GM21367 (cell line): ENCODE results near the gene NELFB.

Experiments
- ATAC-seq: cut with Tn5 transposase; IDR thresholded peaks from one replicate; pipeline ENCODE4 v1.9.1; 2021; ENCODE audit not compliant: unreplicated experiment

NELFB gene

DNA sequence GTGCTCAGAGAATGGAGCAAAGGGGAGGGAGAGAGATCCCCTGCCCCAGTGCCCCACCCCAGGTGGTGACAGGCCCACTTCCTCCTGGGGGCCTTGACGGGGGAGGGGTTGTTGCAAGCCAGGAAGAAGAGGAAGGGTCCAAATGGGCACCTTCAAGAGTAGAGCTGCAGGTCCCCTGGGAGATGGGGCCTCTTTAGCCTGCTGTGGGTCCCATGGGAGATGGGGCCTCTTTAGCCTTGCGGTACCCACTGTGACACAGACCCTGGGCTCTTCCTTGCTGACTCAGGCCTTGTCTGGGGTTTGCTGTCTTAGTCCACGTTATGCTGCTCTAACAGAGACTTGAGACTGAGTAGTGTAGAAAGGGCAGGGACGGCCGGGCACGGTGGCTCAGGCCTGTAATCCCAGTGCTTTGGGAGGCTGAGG, 12.8 kb downstream of the NELFB start:
- no peak for ATAC-seq

DNA sequence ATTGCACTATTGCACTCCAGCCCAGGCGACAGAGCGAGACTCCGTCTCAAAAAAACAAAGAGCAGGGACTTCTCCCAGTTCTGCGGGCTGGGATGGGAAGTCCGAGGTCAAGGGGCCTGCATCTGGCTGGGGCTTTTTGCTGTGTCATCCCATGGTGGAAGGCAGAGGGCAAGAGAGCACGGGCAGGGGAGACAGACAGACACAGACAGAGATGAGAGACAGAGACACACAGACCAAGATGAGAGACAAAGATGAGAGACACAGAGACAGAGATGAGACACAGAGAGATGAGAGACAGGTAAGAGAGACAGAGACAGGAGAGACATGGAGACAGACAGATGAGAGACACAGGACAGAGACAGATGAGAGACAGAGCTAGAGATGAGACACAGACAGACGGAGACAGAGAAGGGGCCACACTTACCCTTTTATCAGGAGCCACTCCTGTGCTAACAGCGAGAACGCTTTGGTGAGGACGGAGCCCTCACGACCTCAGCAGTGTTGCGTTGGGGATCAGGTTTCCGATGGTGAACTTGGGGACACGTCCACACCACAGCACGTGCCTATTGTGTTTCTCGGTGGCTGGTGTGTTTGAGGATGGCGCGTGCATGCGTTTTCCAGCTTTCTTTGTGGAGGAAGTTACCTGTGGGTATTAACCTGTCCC, 13.5 kb downstream of the NELFB start:
- no peak for ATAC-seq

DNA sequence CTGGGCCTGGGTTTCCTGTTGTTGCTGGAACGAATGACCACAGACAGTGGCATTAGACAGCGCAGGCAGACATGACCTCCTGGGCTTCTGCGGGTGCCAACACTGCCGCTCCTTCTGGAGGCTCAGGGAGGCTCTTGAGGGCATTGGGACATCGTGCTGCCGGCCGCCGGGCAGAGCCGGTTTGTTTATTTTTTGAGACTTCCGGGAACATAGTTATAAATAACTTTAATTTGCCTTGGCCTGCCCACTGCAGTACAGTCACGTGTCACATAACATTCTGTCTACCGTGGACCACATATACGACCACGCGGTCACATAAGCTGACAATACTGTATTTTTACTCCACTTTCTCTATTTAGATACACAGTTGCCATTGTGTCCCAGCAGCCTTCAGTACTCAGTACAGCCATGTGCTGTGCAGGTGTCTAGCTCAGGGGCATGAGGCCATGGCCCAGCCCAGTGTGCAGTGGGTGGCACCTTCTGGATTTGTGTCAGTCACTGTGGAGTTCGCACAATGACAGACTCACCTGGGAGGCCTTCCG, 14.2 kb downstream of the NELFB start:
- no peak for ATAC-seq

DNA sequence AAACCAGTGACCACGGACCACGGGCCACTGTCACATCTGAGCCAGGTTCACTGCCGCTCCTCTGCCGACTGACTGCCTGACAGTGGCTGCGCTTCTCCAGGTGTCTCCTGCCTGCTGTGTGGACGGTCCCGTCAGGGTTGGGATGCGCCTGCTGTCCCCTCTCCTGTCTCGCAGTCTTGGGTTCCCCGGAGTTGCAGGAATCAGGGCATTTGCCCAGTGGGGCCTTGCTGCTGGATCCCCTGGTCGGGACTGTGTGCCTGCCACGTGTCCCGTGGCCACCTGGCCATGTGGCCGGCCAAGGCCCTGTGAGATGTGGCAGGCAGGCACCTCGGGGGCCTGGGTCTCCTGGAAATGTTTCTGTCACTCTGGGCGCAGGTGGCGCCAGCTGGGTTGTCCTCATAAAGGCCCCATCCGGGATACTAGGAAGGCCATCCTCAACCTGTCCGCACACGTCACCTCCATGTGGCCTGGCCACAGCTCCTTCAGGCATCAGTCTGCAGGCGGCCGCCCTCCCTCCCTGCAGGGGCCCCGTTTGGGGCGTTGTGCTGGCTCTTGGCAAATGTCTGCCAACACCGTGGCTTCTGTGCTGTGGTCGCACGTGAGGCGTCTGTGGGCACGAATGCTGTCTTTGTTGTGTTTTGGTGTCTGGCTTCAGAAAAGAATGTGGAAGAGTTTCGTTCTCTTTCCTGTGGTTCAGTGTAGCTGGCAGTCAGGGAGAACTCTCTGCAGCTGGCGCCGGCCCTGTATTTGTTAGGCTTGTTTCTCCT, 16.0 kb downstream of the NELFB start:
- no peak for ATAC-seq

DNA sequence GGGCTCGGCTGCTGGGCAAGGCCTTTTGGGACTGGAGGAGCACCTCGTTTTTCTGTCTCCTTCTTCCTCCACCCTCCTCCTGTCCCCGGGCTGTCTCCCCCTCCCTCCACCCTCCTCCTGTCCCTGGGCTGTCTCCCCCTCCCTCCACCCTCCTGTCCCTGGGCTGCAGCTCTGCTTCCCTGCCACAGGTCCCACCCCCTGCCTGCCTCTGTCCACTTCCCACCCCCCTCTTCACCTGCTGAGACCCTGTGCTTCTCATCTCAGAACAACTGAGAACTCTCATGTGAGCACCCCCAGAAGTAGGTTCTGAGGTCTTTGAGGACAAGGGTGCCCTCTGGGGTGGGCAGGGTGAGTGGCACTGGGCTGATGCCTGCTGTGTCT, 16.6 kb downstream of the NELFB start:
- no peak for ATAC-seq

DNA sequence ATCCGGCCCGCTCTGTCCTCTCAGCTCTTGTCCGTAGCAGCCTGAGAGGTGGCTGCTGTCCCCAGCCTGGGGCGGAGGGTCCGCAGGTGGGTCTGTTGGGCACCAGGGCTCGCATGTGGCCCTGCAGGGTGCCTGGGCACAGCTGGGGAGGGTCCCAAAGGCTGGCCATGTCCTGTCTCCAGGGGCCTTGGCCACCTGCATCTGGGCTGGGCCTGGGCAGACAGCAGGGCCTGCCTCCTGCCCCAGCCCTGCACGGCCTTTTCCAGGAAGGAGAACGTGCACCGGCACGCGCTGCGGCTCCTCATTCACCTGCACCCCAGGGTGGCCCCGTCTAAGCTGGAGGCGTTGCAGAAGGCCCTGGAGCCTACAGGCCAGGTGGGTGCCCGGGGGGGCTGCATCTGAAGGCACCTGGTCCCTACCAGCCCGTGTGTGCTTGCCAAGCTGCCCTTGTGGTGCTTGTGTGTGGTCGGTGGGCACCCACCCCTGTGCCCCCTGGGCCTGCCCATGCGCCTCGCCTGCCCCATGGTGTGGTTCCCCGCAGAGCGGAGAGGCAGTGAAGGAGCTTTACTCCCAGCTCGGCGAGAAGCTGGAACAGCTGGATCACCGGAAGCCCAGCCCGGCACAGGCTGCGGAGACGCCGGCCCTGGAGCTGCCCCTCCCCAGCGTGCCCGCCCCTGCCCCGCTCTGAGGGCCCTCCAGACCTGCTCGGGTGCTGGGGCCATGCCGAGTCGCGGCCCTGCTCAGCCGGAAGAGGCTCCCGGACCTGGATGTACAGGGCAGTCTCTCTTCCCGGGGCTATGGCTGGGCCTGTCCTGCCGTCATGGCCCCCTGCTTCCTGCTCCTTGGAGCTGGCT, 17.3 kb downstream of the NELFB start:
- no peak for ATAC-seq

DNA sequence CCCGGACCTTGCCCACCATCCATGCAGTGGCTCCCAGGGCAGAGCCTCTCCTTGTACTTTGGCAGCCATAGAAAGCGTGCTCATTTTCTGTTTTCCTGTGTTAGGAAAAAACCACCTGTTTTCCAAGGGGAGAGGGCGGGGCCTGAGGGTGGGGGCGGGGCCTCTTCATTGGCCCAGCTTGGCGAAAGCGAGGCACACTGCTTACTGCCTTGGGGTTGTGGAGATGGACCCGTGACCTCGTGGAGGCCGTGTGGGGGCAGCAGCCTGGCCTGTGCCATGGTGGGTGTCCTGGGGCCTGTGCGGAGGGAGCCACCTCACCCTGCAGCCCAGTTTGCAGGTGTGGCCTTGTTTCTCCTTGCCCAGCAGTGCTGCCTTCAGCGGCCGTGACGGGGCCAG, 18.0 kb downstream of the NELFB start:
- no peak for ATAC-seq

DNA sequence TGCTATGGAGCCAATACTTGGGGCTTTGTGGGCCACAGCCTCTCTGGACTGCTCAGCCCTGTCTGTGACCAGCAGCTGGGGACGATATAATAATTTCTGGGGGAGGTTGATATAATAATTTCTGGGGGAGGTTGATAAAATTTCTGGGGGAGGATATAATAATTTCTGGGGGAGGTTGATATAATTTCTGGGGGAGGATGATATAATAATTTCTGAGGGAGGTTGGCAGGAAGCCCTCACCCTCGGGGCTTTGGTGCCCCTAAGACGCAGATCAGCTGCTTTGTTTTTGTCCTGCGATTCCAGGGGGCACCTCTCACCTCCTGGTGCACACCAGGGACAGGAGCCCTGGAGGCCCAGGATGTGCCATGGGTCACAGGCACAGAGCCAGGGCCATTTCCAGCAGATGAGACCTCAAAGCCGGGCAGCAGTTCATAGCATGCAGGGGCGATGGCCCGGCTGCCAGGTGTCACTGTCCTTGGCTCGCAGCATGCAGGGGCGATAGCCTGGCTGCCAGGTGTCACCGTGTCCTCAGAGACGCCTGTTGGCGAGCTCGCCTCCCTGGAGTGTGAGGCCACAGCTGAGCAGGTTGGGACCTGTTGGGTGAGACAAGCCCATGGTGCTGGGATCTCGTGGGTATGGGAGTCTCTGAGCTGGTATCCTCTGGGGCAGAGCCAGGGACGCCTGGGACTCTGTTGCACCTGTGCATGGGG, 18.6 kb downstream of the NELFB start:
- no peak for ATAC-seq

DNA sequence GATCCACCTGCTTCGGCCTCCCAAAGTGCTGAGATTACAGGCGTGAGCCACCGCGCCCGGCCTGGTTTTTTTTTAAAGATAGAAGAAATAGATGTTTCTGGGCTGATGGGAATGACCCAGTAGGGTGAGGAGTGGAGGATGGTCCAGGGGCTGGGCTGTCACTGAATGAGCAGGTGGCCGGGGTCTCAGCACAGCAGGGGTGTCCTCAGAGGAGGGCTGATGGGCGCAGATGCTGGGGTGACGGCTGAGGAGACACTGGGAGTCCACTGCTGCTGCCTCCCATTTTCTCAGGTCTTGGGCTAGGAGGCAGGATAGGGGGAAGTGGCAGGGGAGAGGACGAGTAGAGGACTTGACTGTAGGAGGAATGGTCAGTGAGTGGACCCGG, 20.1 kb downstream of the NELFB start:
- ATAC-seq, result no peak

DNA sequence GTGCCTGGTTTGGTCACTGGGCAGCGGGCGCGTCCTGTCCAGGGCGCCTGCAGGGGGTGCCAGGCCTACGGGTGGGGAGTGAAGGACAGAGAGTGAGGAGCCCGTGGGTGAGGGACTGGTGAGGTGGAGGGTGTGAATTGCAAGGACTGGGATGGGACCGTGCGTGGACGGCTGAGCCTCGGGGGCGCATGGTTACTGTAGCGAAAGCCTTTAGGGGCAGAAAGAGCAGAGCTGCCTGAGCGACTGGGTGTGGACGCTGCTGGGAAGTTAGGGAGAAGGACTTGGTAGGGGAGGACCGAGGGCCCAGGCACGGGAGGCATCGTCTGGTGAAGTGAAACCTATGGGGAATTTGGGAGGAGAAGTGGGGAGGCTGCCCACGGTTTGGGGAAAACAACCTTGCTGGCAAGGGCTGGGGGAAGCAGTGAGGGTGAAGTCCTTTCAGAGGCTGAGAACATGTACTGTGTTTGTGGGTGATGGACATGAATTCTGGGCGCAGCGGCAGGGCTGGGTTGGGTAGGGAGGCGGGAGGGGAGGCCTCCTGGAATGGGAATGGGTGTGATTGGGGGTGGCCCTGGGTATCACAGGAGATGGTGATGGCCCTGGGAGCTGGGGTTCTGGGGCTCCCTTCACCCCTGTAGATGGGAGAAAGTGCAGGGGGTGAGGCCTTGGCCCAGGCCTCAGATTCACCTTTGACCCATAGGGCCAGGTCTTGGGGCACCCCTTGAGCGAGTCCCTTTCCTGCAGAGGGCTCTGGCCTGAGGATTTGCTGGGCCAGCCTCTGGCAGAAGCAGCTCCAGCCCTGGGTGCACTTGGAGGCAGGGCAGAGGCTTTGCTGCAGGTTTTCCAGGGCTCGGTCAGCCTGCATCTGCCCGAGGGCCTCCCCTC, 20.7 kb downstream of the NELFB start:
- ATAC-seq, result no peak

DNA sequence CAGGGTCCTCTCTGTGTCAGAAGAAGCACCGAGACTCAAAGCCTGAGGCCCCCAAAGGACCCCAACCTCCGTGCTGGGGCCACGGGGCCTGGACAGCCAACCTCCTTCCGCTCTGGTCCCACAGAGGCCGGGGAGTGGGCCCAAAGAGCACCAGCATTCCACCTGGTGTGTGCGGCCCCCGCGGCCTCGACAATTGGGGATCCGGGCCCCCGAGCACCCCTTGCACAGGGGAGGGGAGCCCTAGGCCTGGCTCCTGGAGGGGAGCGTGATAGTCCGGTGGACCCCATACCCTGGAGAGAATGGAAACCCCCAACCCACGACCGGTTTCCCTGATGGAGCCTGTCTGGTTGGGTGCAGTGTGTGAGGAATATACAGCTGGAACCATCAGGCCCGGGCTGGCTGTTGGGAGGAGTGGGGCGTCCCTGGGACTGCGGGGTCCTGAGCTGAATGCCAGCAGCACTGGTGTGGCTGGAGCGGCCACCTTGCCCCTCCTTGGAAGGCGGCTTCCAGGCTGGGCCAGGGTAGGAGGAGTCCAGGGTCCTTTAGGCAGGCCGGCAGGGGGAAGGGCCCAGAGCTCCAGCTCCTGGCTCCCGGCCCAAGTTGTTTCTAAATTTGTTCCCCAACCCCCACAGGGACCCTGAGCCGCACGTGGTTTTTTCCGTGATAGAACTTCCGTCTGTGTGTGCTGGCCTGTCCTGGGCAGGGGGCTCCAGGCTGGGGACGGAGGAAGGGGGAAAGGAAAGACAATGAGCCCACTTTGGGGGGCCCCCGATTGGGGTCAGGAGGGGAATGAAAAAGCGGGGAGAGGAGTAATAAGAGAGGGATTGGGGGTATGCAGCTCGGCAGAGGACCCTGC, 21.6 kb downstream of the NELFB start:
- ATAC-seq, result no peak

DNA sequence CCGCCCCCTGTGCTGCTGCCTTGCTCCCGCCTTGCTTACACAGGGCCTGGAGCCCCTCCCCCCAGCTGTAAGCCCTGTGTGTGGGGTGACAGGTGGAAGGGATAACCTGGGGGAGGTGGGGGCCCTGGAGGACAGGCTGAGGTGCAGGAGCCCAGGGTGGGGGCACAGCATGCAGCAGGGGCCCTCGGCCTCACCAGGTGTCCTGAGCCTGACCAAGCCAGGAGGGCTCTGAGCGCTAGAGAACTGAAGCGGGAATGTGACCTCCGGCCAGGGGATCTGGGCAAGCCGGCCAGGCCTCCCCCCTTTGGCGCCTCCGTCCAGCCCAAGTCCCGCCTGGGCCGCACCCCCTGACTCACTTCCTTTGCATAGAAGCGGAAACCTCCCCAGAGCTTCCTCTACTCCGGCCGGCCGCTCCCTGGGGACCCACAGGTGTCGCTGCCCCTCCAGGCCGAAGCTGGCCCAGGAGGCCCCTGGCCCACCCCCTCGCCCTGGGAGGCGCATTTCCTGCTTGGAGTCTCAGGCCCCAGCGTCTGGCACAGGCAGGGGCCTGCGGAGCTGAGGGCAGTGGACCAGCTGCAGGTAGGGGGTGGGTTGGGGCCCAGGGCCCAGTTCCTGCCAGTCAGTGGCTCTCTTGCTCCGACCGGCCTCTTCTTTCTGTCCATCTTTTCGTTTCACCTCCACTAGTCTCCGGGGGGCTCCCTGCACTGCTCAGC, 22.4 kb downstream of the NELFB start, which contains the start of gene TOR4A:
Gene TOR4A, plus strand, starts transcription at position 398 of the 713 bp plus-strand sequence. CDS start 964 bp downstream, outside the sequence.
- ATAC-seq, result peak; percentile 63

DNA sequence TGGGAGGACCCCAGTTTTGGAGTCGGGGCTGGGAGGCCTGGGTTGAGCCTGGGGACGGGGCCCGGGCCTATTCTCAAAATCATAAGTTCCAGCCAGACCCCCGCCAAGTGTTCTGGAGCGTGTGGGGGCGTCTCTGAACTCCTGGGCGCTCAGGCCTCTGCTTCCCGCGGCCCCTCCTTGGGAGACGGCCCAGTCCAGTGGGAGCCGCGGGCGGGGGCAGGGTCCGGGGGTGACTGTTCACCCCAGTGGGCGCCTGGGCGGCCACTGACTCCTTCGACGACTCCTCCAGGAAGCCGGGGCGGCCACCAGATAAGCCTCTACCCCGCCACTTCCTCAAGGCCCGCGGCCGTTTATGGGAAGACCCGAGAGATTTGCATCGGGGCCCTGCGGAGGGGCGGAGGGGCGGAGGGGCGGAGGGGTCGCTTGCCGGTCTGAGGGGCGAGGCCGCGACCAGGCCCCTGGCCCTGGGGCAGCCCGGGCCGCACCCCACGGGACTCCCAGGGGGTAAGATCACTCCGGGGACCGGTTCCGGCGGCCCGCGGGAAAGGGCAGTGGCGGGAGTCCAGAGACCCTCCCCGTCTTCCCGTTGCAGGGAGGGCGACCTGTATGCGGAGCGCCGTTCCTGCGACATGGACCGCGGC, 23.1 kb downstream of the NELFB start:
- ATAC-seq, result no peak

DNA sequence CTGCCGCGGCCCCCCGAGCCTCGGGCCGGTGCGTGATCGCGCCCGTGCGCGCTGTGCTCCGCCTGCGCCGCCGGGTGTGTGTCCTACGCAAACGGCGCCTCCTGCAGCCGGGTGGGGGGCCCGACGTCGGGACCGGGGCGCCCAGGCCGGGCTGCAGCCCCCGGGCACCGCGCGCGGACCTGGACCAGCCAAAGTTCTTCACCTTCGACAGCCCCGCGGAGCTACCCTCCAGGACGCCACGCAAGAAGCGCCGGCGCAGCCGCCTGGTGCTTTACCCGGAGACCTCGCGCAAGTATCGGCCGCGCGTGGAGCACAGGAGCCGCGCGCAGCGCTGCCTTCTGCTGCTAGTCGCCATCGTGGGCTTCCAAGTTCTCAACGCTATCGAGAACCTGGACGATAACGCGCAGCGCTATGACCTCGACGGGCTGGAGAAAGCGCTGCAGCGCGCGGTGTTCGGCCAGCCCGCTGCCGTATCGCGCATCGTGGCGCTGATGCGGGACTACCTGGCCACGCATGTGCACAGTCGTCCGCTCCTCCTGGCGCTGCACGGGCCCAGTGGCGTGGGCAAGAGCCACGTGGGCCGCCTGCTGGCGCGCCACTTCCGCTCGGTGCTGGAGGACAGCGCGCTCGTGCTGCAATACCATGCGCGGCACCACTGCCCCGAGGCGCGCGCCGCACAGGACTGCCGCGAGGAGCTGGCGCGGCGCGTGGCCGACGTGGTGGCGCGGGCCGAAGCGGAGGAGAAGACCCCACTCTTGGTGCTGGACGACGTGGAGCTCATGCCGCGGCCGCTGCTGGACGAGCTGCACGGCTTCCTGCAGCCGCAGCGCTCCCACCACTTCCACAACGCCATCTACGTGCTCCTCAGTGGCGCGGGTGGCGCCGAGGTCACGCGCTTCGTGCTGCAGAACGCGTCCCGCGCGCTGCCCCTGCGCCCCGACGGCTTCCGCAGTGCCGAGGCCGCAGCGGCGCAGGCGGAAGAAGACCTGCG, 23.9 kb downstream of the NELFB start:
- no peak for ATAC-seq

DNA sequence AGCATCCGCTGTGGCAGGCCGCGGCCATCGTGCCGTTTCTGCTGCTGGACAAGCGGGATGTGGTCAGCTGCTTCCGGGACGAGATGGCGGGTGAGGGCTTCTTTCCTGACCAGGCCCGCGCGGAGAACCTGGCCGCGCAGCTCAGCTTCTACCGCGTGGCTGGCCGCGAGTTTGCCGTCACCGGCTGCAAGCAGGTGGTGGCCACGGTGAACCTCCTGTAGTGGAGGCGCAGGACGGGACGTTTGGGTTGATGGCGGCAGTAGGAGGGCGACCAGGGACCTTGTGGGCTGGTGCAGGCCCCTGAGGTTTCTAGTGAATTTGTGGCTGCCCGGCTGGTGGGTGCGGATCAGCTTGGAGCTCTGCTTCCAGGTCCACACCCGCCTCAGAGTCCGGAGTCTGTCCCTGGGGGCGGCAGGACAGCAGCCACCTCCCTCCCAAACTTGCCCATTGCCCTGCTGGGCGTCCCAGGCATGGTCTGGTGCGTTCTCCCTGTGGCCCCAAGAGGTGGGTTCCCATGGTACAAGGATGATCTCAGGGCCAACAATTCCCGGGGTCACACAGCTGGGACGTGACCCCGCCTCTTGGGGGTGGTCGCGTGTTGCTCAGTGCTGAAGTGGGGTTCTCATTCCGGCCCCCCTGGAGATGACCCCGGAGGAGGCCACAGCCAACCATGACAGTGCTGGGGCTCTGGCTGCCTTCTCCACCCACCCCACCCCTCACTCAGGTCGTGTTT, 24.8 kb downstream of the NELFB start:
- no peak for ATAC-seq
